Upper lobe of left lung (tissue), 4 donors: ENCODE data around the gene SLC10A6.

Experiments used
- CTCF ChIP-seq, 6 experiments: fragments of 450-650 bp in 4 of 6; fragments of 200-600 bp in 2 of 6; sonication (generic) in 2 of 6; IDR thresholded peaks; one replicate each; pipeline ENCODE4 v1.5.1; 2016 to 2019; ENCODE audit warnings: antibody characterized with exemption in 6 of 6
- POLR2A ChIP-seq, 4 donors: fragments of 450-650 bp; IDR thresholded peaks; one replicate each; pipeline ENCODE4 v1.5.1; 2016 to 2017; ENCODE audit warnings: antibody characterized with exemption in 4 of 4, mild to moderate bottlenecking in 2 of 4
- POLR2AphosphoS5 ChIP-seq, 2 donors: sonication (generic); formaldehyde crosslinking; IDR thresholded peaks; one replicate each; pipeline ENCODE4 v1.5.1; 2017; ENCODE audit warnings: antibody characterized with exemption in 2 of 2

GRCh38 chr4:86890790-86891189 lies 41.6 kb upstream of the SLC10A6 start:
- TF ChIP-seq CTCF (IDR thresholded peaks at IDR 0.05) (no peak), POLR2AphosphoS5 (IDR thresholded peaks at IDR 0.05) (peak in 1 of 2 donors; percentile 37), POLR2A (IDR thresholded peaks at IDR 0.05) (no peak)
